Measurements from ENCODE around the gene DNAJA3. TPM values are rescaled to one million over a fixed set of nuclear protein-coding genes. Genes with fewer than 3 reads are reported as not detected.

The DNAJA3 gene
- polyA plus RNA-seq, 6 donors from 2014 or later, result 42.3 to 64.2 (median 44.2) TPM

DNA sequence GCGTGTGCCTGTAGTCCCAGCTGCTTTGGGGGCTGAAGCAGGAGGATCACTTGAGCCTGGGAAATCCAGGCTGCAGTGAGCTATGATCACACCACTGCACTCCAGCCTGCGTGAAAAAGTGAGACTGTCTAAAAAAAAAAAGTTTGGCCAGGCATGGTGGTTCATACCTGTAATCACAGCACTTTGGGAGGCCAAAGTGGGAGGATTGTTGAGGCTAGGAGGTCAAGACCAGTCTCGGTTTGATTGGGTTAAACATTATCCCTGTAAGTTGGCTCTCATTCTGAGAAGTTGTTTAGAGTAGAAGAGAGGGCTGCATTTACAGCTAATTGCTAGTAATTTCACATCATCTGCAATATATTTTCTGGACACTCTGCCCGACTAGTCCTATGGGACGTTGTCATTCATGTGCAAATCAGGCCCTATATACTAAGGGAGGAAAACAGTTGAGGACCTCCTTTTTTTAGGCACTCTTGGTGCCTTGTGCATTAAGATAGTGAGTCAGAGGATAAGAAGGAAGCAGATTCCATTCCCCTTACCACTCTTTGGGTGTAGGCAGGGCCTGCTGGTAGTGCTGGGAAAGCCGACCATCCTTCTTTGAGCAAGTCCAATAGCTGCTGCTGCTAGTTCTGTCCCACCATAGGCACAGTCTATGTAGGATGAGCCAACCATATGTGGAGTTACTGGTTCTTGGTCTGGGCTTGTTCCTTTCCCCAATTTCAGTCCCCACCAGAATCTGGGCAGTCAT, 69.2 kb downstream of the DNAJA3 start:
- Mint-ChIP-seq H3K27ac (peak overlapping the region in 3 of 6 donors; percentile 41 to 83 (median 57)), H3K4me1 (peaks cover 15 to 25% (median 23%) of the 10 kb centered on the region in 3 donors)

GRCh38 chr16:4495766-4496165, 70.1 kb downstream of the DNAJA3 start:
- no peak for DNase-seq
- Mint-ChIP-seq H3K4me3 (no peak overlapping the region), H3K27me3 (no peaks in the 10 kb centered on the region), H3K4me1 (peaks cover 15 to 26% (median 23%) of the 10 kb centered on the region in 3 donors), H3K9me3 (no peaks in the 10 kb centered on the region), H3K27ac (peak overlapping the region in 4 of 6 donors; percentile 33 to 83 (median 42)), H3K36me3 (no peaks in the 10 kb centered on the region)
- ATAC-seq (ENCODE audit: low read depth in 2 of 2), result no peak

More for the DNA sequence above, 69.2 kb downstream of the DNAJA3 start:
- H3K4me3 Mint-ChIP-seq, result no peak overlapping the region
- no peaks in the 10 kb centered on the region for H3K9me3 Mint-ChIP-seq
- H3K27me3 Mint-ChIP-seq, result no peaks in the 10 kb centered on the region
- ATAC-seq (ENCODE audit: low read depth in 2 of 2) (no peak), DNase-seq (no peak)
- H3K36me3 Mint-ChIP-seq, result no peaks in the 10 kb centered on the region

DNA sequence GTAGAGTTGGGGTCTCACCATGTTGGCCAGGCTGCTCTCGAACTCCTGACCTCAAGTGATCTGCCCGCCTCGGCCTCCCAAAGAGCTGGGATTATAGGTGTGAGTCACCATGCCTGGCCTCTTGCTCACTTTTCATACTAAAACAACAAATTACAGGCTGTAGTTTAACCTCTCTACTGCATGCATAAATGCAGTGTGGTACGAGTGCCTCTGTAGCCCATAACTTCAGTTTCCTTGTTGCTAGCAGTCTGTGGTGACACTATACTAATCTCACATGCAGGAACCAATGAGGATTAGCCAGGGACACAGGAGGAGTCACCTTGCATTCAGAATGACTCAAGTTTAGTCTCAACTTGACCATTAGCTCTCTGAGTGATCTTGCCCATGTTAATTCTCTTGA, 70.6 kb downstream of the DNAJA3 start:
- Mint-ChIP-seq H3K9me3 (no peaks in the 10 kb centered on the region), H3K4me3 (no peak overlapping the region), H3K4me1 (peaks cover 15 to 26% (median 23%) of the 10 kb centered on the region in 3 donors), H3K27ac (peak overlapping the region in 2 of 6 donors; percentile 42 to 65), H3K36me3 (no peaks in the 10 kb centered on the region), H3K27me3 (no peaks in the 10 kb centered on the region)
- no peak for ATAC-seq (ENCODE audit: low read depth in 2 of 2)
- DNase-seq, result no peak

DNA sequence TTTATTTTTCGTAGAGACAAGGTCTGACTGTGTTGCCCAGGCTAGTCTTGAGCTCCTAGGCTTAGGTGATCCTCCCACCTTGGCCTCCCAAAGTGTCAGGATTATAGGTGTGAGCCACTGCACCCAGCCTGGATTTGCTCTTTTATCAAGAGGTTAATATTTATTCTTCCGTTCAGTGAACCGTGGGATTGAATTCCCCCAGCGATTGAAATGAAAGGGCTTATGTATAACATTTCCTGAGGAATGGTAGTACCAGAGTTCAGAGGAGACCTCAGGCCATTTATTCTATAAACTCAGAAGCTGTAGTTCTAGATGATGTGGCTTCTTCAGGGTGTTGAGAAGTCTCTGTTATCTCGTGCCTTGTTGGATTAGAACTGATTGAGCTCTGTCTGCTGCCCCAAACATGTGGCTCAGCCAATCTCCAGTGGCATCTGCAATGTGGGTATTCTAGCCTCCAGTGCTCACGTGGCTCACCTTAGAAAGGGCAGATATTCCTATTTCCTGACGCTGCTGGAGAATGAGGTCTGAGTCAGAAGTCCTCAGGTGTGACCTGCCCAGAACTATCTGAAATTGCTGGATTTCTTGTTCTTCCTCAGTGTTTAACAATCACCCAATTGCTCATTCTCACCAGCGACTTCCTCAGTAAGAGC, 73.0 kb downstream of the DNAJA3 start:
- no peak overlapping the region for H3K4me3 Mint-ChIP-seq

DNA sequence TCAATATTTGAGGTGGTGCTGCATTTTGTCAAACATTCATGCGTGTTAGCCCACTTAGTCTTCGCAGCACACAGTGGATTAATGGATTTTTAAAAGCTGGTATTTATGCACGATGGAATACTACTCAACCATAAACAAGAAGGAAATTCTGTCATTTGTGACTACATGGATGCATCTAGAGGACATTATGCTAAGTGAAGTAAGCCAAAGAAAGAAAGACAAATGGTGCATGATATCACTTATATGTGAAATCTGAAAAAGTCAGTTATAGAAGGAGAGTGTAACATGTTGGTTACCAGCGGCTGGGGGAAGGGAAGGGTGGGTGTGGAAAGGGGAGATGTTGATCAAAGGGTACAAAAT, 73.5 kb downstream of the DNAJA3 start:
- Mint-ChIP-seq H3K9me3 (no peaks in the 10 kb centered on the region), H3K4me3 (no peak overlapping the region), H3K4me1 (peaks cover 25 to 40% (median 39%) of the 10 kb centered on the region in 3 donors), H3K36me3 (no peaks in the 10 kb centered on the region), H3K27me3 (no peaks in the 10 kb centered on the region), H3K27ac (peak overlapping the region in 1 of 6 donors; percentile 18)
- DNase-seq, result no peak
- ATAC-seq (ENCODE audit: low read depth in 2 of 2), result no peak

More for the DNA sequence above, 73.0 kb downstream of the DNAJA3 start:
- no peak for ATAC-seq (ENCODE audit: low read depth in 2 of 2)
- peaks cover 22 to 38% (median 35%) of the 10 kb centered on the region in 3 donors for H3K4me1 Mint-ChIP-seq
- no peak for DNase-seq
- H3K27ac Mint-ChIP-seq, result peak overlapping the region in 3 of 6 donors; percentile 18 to 72 (median 58)
- H3K36me3 Mint-ChIP-seq, result no peaks in the 10 kb centered on the region
- no peaks in the 10 kb centered on the region for H3K27me3 Mint-ChIP-seq
- no peaks in the 10 kb centered on the region for H3K9me3 Mint-ChIP-seq

DNA sequence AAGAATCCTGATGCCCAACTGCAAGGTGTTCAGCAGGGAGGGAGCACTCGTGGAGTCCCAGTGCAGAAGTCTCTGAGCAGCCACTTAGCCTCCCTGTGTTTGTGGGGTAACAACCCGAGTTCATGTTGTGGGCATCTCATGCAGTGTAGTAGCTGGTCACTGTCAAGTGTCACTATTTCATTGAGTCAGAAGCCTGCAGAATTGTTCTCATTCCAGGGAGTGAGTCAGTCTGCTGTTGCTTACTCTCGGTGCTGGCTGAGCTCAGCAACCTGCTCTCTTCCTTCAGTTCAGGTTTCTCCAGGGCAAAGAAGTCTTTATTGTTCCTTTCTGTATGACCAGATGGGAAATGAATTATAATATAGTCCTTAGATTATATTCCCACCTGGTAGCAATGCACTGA, 74.6 kb downstream of the DNAJA3 start:
- H3K4me1 Mint-ChIP-seq, result peaks cover 31 to 51% (median 44%) of the 10 kb centered on the region in 3 donors
- peak overlapping the region in 4 of 6 donors; percentile 37 to 80 (median 66) for H3K27ac Mint-ChIP-seq
- H3K27me3 Mint-ChIP-seq, result no peaks in the 10 kb centered on the region
- H3K9me3 Mint-ChIP-seq, result no peaks in the 10 kb centered on the region
- no peak overlapping the region for H3K4me3 Mint-ChIP-seq
- H3K36me3 Mint-ChIP-seq, result no peaks in the 10 kb centered on the region
- ATAC-seq (ENCODE audit: low read depth in 2 of 2) (no peak), DNase-seq (no peak)

GRCh38 chr16:4501071-4501478, 75.4 kb downstream of the DNAJA3 start:
- H3K27me3 Mint-ChIP-seq, result no peaks in the 10 kb centered on the region
- DNase-seq (no peak), ATAC-seq (ENCODE audit: low read depth in 2 of 2) (no peak)
- H3K36me3 Mint-ChIP-seq, result no peaks in the 10 kb centered on the region
- H3K4me3 Mint-ChIP-seq, result no peak overlapping the region
- H3K4me1 Mint-ChIP-seq, result peaks cover 38 to 54% (median 52%) of the 10 kb centered on the region in 3 donors
- peak overlapping the region in 5 of 6 donors; percentile 43 to 90 (median 80) for H3K27ac Mint-ChIP-seq
- no peaks in the 10 kb centered on the region for H3K9me3 Mint-ChIP-seq

- peak overlapping the region; percentile 66 to 88 (median 73) for H3K4me3 Mint-ChIP-seq
- H3K27me3 Mint-ChIP-seq, result no peaks in the 10 kb centered on the region
- ATAC-seq (ENCODE audit: low read depth in 2 of 2), result peak; percentile 92 to 94
- peaks cover 27 to 59% (median 54%) of the 10 kb centered on the region in 3 donors for H3K4me1 Mint-ChIP-seq
- peak; percentile 95 for DNase-seq
- H3K9me3 Mint-ChIP-seq, result no peaks in the 10 kb centered on the region
- peaks cover 0 to 8% of the 10 kb centered on the region in 2 donors for H3K36me3 Mint-ChIP-seq
- peak overlapping the region; percentile 99 to 100 (median 100) for H3K27ac Mint-ChIP-seq
Measured at GRCh38 chr16:4505356-4506147, 79.9 kb downstream of the DNAJA3 start.

Other genes with a start within 250 kb of the DNAJA3 start
- not detected for gene SRL, start 183.8 kb upstream of the DNAJA3 start, polyA plus RNA-seq (ENCODE audit: low read depth in 6 of 6)
- 1 to 10 TPM in 1 of 6 donors, under 1 TPM in 5; 0.77 to 1.5 (median 0.87) TPM for gene TFAP4, start 152.8 kb upstream of the DNAJA3 start, polyA plus RNA-seq (ENCODE audit: low read depth in 6 of 6)
- not detected for gene GLIS2, start 109.8 kb upstream of the DNAJA3 start, polyA plus RNA-seq (ENCODE audit: low read depth in 6 of 6)
- gene PAM16, start 74.5 kb upstream of the DNAJA3 start, polyA plus RNA-seq (ENCODE audit: low read depth in 6 of 6), result 10 to 100 TPM; 33.1 to 54.6 (median 47.6) TPM
- gene VASN, start 54.0 kb upstream of the DNAJA3 start, polyA plus RNA-seq (ENCODE audit: low read depth in 6 of 6), result under 1 TPM in 3 of 6 donors, not detected in 3; 0.13 to 0.21 (median 0.16) TPM
- 10 to 100 TPM in 5 of 6 donors, 1 to 10 TPM in 1; 9.0 to 40.1 (median 20.7) TPM for gene CORO7, start 9.3 kb upstream of the DNAJA3 start, polyA plus RNA-seq (ENCODE audit: low read depth in 6 of 6)
- gene NMRAL1, start 48.8 kb downstream of the DNAJA3 start, polyA plus RNA-seq (ENCODE audit: low read depth in 6 of 6), result 10 to 100 TPM; 18.1 to 50.9 (median 31.6) TPM
- 10 to 100 TPM; 36.9 to 49.8 (median 41.9) TPM for gene HMOX2, start 50.5 kb downstream of the DNAJA3 start, polyA plus RNA-seq (ENCODE audit: low read depth in 6 of 6)
- gene CDIP1, start 112.9 kb downstream of the DNAJA3 start, polyA plus RNA-seq (ENCODE audit: low read depth in 6 of 6), result 10 to 100 TPM; 10.9 to 26.5 (median 17.3) TPM
- gene C16orf96, start 130.5 kb downstream of the DNAJA3 start, polyA plus RNA-seq (ENCODE audit: low read depth in 6 of 6), result under 1 TPM in 2 of 6 donors, not detected in 4; 0.09 to 0.11 TPM
- 1 to 10 TPM; 2.6 to 7.5 (median 5.0) TPM for gene UBALD1, start 189.0 kb downstream of the DNAJA3 start, polyA plus RNA-seq (ENCODE audit: low read depth in 6 of 6)
- gene MGRN1, start 199.0 kb downstream of the DNAJA3 start, polyA plus RNA-seq (ENCODE audit: low read depth in 6 of 6), result 10 to 100 TPM in 1 of 6 donors, 1 to 10 TPM in 5; 3.9 to 10.6 (median 6.6) TPM